Mucosa of rectum (tissue), 2 donors: ENCODE results near the gene DMBT1.
"Not testable (repeated sequence)": the region's sequence is repeated elsewhere in the genome, so short reads cannot be mapped to it uniquely, and the experiment has no call there.

Experiments
- H3K27ac ChIP-seq, 2 donors: one replicate each; pipeline ENCODE4 v1.7.0; 2013; ENCODE audit warnings: inconsistent platforms in 2 of 2, low read depth in 2 of 2, low read length in 2 of 2
- H3K27me3 ChIP-seq, 2 donors: one replicate each; pipeline ENCODE4 v1.7.0; 2013; ENCODE audit warnings: low read length in 2 of 2; ENCODE audit not compliant: control insufficient read depth in 2 of 2, insufficient read depth in 2 of 2
- H3K36me3 ChIP-seq, 2 donors: one replicate each; pipeline ENCODE4 v1.7.0; 2013; ENCODE audit warnings: low read length in 2 of 2; ENCODE audit not compliant: control insufficient read depth in 2 of 2, insufficient read depth in 2 of 2
- H3K4me1 ChIP-seq, 2 donors: one replicate each; pipeline ENCODE4 v1.7.0; 2013; ENCODE audit warnings: low read length in 2 of 2, mild to moderate bottlenecking in 1 of 2; ENCODE audit not compliant: control insufficient read depth in 2 of 2, insufficient read depth in 2 of 2
- H3K4me3 ChIP-seq, 2 donors: one replicate each; pipeline ENCODE4 v1.7.0; 2013; ENCODE audit warnings: low read length in 2 of 2
- H3K9ac ChIP-seq, 2 donors: one replicate each; pipeline ENCODE4 v1.7.0; 2013; ENCODE audit warnings: low read length in 2 of 2, low read depth in 1 of 2, mild to moderate bottlenecking in 1 of 2
- H3K9me3 ChIP-seq, 2 donors: one replicate each; pipeline ENCODE4 v1.7.0; 2013; ENCODE audit warnings: low read length in 2 of 2; ENCODE audit not compliant: control insufficient read depth in 2 of 2
- donor health status: healthy.
- donor health status: Normal muscosa, but diverticular disease.

Gene DMBT1

GRCh38 chr10:122617476-122618270 is 57.1 kb downstream of the DMBT1 start:
- Histone ChIP-seq H3K27me3 (no peaks in the 10 kb centered on the region), H3K9ac (no peak overlapping the region), H3K36me3 (no peaks in the 10 kb centered on the region), H3K4me1 (no peaks in the 10 kb centered on the region), H3K4me3 (no peak overlapping the region), H3K9me3 (no peaks in the 10 kb centered on the region), H3K27ac (no peak overlapping the region)

GRCh38 chr10:122618461-122619165 is 58.1 kb downstream of the DMBT1 start:
- H3K27ac ChIP-seq, result no peak overlapping the region
- H3K36me3 ChIP-seq, result no peaks in the 10 kb centered on the region
- H3K9ac ChIP-seq, result no peak overlapping the region
- no peaks in the 10 kb centered on the region for H3K27me3 ChIP-seq
- H3K9me3 ChIP-seq, result no peaks in the 10 kb centered on the region
- H3K4me3 ChIP-seq, result no peak overlapping the region
- no peaks in the 10 kb centered on the region for H3K4me1 ChIP-seq

- not testable (repeated sequence) for H3K27me3 ChIP-seq, H3K4me3 ChIP-seq, H3K9me3 ChIP-seq, H3K9ac ChIP-seq, H3K36me3 ChIP-seq, H3K27ac ChIP-seq, H3K4me1 ChIP-seq
Measured at GRCh38 chr10:122620961-122621360, 60.4 kb downstream of the DMBT1 start.

GRCh38 chr10:122624546-122624945 is 64.0 kb downstream of the DMBT1 start:
- H3K27me3 ChIP-seq, result no peaks in the 10 kb centered on the region
- no peak overlapping the region for H3K27ac ChIP-seq
- H3K4me1 ChIP-seq, result no peaks in the 10 kb centered on the region
- no peaks in the 10 kb centered on the region for H3K36me3 ChIP-seq
- no peak overlapping the region for H3K9ac ChIP-seq
- no peak overlapping the region for H3K4me3 ChIP-seq
- H3K9me3 ChIP-seq, result no peaks in the 10 kb centered on the region

- H3K4me3 ChIP-seq, result no peak overlapping the region
- no peak overlapping the region for H3K9ac ChIP-seq
- H3K9me3 ChIP-seq, result no peaks in the 10 kb centered on the region
- no peaks in the 10 kb centered on the region for H3K4me1 ChIP-seq
- no peaks in the 10 kb centered on the region for H3K27me3 ChIP-seq
- H3K27ac ChIP-seq, result no peak overlapping the region
- H3K36me3 ChIP-seq, result no peaks in the 10 kb centered on the region
Measured at GRCh38 chr10:122630526-122630925, 70.0 kb downstream of the DMBT1 start.

GRCh38 chr10:122632031-122632430 is 71.5 kb downstream of the DMBT1 start:
- Histone ChIP-seq H3K36me3 (no peaks in the 10 kb centered on the region), H3K9ac (no peak overlapping the region), H3K4me3 (no peak overlapping the region), H3K27me3 (no peaks in the 10 kb centered on the region), H3K27ac (no peak overlapping the region), H3K4me1 (no peaks in the 10 kb centered on the region), H3K9me3 (no peaks in the 10 kb centered on the region)

- H3K27me3 ChIP-seq, result no peaks in the 10 kb centered on the region
- H3K36me3 ChIP-seq, result no peaks in the 10 kb centered on the region
- H3K4me1 ChIP-seq, result no peaks in the 10 kb centered on the region
Measured at GRCh38 chr10:122632576-122632975, 72.0 kb downstream of the DMBT1 start.

GRCh38 chr10:122636953-122637352 is 76.4 kb downstream of the DMBT1 start:
- H3K4me3 ChIP-seq, result no peak overlapping the region
- H3K27me3 ChIP-seq, result no peaks in the 10 kb centered on the region
- H3K4me1 ChIP-seq, result no peaks in the 10 kb centered on the region
- H3K27ac ChIP-seq, result no peak overlapping the region
- H3K9ac ChIP-seq, result no peak overlapping the region
- no peaks in the 10 kb centered on the region for H3K9me3 ChIP-seq
- no peaks in the 10 kb centered on the region for H3K36me3 ChIP-seq

More at GRCh38 chr10:122632576-122632975, 72.0 kb downstream of the DMBT1 start:
- no peak overlapping the region for H3K4me3 ChIP-seq
- no peaks in the 10 kb centered on the region for H3K9me3 ChIP-seq
- no peak overlapping the region for H3K9ac ChIP-seq
- H3K27ac ChIP-seq, result no peak overlapping the region

GRCh38 chr10:122637376-122637775 is 76.8 kb downstream of the DMBT1 start:
- Histone ChIP-seq H3K9me3 (no peaks in the 10 kb centered on the region), H3K4me1 (no peaks in the 10 kb centered on the region), H3K27me3 (no peaks in the 10 kb centered on the region), H3K27ac (no peak overlapping the region), H3K36me3 (no peaks in the 10 kb centered on the region), H3K4me3 (no peak overlapping the region), H3K9ac (no peak overlapping the region)

- Histone ChIP-seq H3K9me3 (no peaks in the 10 kb centered on the region), H3K27ac (no peak overlapping the region), H3K36me3 (no peaks in the 10 kb centered on the region), H3K4me1 (no peaks in the 10 kb centered on the region), H3K4me3 (no peak overlapping the region), H3K27me3 (no peaks in the 10 kb centered on the region), H3K9ac (no peak overlapping the region)
Measured at GRCh38 chr10:122638106-122638505, 77.6 kb downstream of the DMBT1 start.
